Endothelial cell of umbilical vein (primary cell): Measurements from ENCODE around the gene SNX33. TPM values are rescaled to one million over a fixed set of nuclear protein-coding genes. Genes with fewer than 3 reads are reported as not detected.

ENCODE experiments used
- BruUV-seq: library from RNA; stranded (reverse); fragments of 400-500 nt; replicated peaks from 2 replicates; lab custom pipeline; 2021; lab: Mats Ljungman, UMichigan
- CTCF ChIA-PET: fragments of 300-600, 350-600 bp; sonication (Branson Sonifier 250); formaldehyde crosslinking; loops from one replicate; lab custom pipeline; 2021; ENCODE audit warnings: antibody characterized with exemption, inconsistent platforms; lab: Charles Lee
- POLR2A ChIA-PET: fragments of 300-600, 350-600 bp; sonication (Branson Sonifier 250); formaldehyde crosslinking; loops from one replicate; lab custom pipeline; 2021; ENCODE audit warnings: antibody characterized with exemption, inconsistent platforms; lab: Charles Lee
- DNase-seq: peaks from one replicate; pipeline ENCODE4 v3.0.0-alpha.2; 2011; ENCODE audit warnings: low read depth, low spot score
- FAIRE-seq: peaks from 2 replicates; lab custom pipeline; 2011; peaks lifted over from hg19 to GRCh38; lab: Jason Lieb, UNC
- H2AFZ ChIP-seq: 2 replicates; pipeline ENCODE4 v1.6.0; 2012; ENCODE audit warnings: low read depth, low read length, control low read depth, inconsistent platforms
- H3K27ac ChIP-seq: 2 replicates; pipeline ENCODE4 v1.5.1; 2011; ENCODE audit warnings: low read depth, mild to moderate bottlenecking, control low read depth, low read length, moderate library complexity; ENCODE audit not compliant: insufficient read depth
- H3K27me3 ChIP-seq, 2 experiments: 2 replicates each; pipeline versions ENCODE4 v1.6.0 to v1.6.1; 2011; ENCODE audit warnings: low read length in 2 of 2, mixed read lengths in 1 of 2; ENCODE audit not compliant: control insufficient read depth in 2 of 2, insufficient read depth in 2 of 2
- H3K36me3 ChIP-seq, 2 experiments: 2 replicates in 1 of 2; 3 replicates in 1 of 2; pipeline ENCODE4 v1.5.1; 2011; ENCODE audit warnings: low read length in 2 of 2, mild to moderate bottlenecking in 1 of 2, moderate library complexity in 1 of 2; ENCODE audit not compliant: control insufficient read depth in 2 of 2, insufficient read depth in 2 of 2; ENCODE audit errors: extremely low read depth in 1 of 2
- H3K4me1 ChIP-seq: 3 replicates; pipeline ENCODE4 v1.5.1; 2011; ENCODE audit warnings: mild to moderate bottlenecking, low read length; ENCODE audit not compliant: control insufficient read depth, insufficient read depth; ENCODE audit errors: extremely low read depth
- H3K4me2 ChIP-seq: 2 replicates; pipeline ENCODE4 v1.6.1; 2011; ENCODE audit warnings: low read length, control low read depth, mixed read lengths; ENCODE audit not compliant: insufficient read depth
- H3K4me3 ChIP-seq, 3 experiments: fragments of 200-600 bp in 1 of 3; sonication (generic), shearing (Covaris generic) in 1 of 3; replicated peaks in 1 of 3; 2 replicates each; pipeline ENCODE4 v1.5.1; 2011 to 2016; ENCODE audit warnings: control low read depth in 3 of 3, low read length in 3 of 3, mild to moderate bottlenecking in 2 of 3, inconsistent platforms in 1 of 3, low read depth in 1 of 3, moderate library complexity in 1 of 3; ENCODE audit not compliant: insufficient read depth in 1 of 3
- H3K79me2 ChIP-seq: 2 replicates; pipeline ENCODE4 v1.6.0; 2012; ENCODE audit warnings: low read length, inconsistent platforms; ENCODE audit not compliant: control insufficient read depth, insufficient read depth
- H3K9ac ChIP-seq: replicated peaks from 2 replicates; pipeline ENCODE3; 2011; ENCODE audit warnings: low read length, control low read depth; ENCODE audit not compliant: insufficient read depth; ENCODE audit errors: extremely low read depth
- H3K9me1 ChIP-seq: replicated peaks from 3 replicates; pipeline ENCODE4 v1.6.0; 2011; ENCODE audit warnings: mild to moderate bottlenecking, low read length; ENCODE audit not compliant: control insufficient read depth, insufficient read depth; ENCODE audit errors: extremely low read depth
- H3K9me3 ChIP-seq: replicated peaks from 2 replicates; pipeline ENCODE4 v1.5.1; 2012; ENCODE audit warnings: low read length, inconsistent platforms; ENCODE audit not compliant: control insufficient read depth, insufficient read depth
- H4K20me1 ChIP-seq: replicated peaks from 2 replicates; pipeline ENCODE3; 2011; ENCODE audit warnings: mild to moderate bottlenecking, low read length; ENCODE audit not compliant: control insufficient read depth, insufficient read depth; ENCODE audit errors: extremely low read depth
- CTCF ChIP-seq, 2 donors: IDR thresholded peaks; 1 replicate in 1 of 2; 2 replicates in 1 of 2; pipeline ENCODE4 v1.5.1; 2011; ENCODE audit warnings: low read length in 2 of 2, mild to moderate bottlenecking in 2 of 2, moderate library complexity in 2 of 2, control low read depth in 1 of 2, inconsistent platforms in 1 of 2, low read depth in 1 of 2; ENCODE audit not compliant: insufficient read depth in 1 of 2; ENCODE audit errors: extremely low read depth in 1 of 2
- EZH2 ChIP-seq: IDR thresholded peaks from 2 replicates; pipeline ENCODE4 v1.6.1; 2012; ENCODE audit warnings: borderline replicate concordance, low read depth, mild to moderate bottlenecking, moderate library complexity, low read length, inconsistent platforms; ENCODE audit not compliant: severe bottlenecking
- FOS ChIP-seq: IDR thresholded peaks from 2 replicates; pipeline ENCODE4 v1.6.1; 2011; ENCODE audit warnings: mild to moderate bottlenecking, low read length, moderate library complexity, borderline replicate concordance; ENCODE audit not compliant: insufficient read depth
- JUN ChIP-seq: IDR thresholded peaks from 2 replicates; pipeline ENCODE4 v1.6.1; 2011; ENCODE audit warnings: borderline replicate concordance, low read depth; ENCODE audit not compliant: insufficient read length, insufficient read depth
- POLR2AphosphoS5 ChIP-seq: IDR thresholded peaks from 2 replicates; pipeline ENCODE4 v1.6.1; 2012; ENCODE audit warnings: low read depth, mild to moderate bottlenecking, control low read depth, low read length, moderate library complexity; ENCODE audit not compliant: insufficient read depth
- dilution Hi-C: fragments of 300-500 bp; cut with MboI; formaldehyde crosslinking; loops from one replicate; pipeline ENCODE4 v1.15.0; 2019; ENCODE audit warnings: low sequenced_read_pairs; ENCODE audit not compliant: extremely low pct_ligation_motif_present
- intact Hi-C: fragments of 100-400 bp; cut with micrococcal nuclease; formaldehyde crosslinking; loops from one replicate; pipeline ENCODE4 v1.10.0; 2022
- polyA plus RNA-seq, 4 experiments: library from polyadenylated mRNA; depleted of rRNA in 3 of 4; stranded (reverse) in 3 of 4; unstranded in 1 of 4; fragments of >200 nt; gene quantifications; 2 replicates each; pipeline versions ENCODE4 v1.2.1 to v1.2.3, GENCODE V29; 2011 to 2012; ENCODE audit warnings: missing spikeins in 1 of 4
- total RNA-seq: library from RNA; stranded (reverse); gene quantifications from 2 replicates; pipeline ENCODE4 v1.2.3, GENCODE V29; 2021

The SNX33 gene
- total and polyA plus RNA-seq, 2 donors (not counting 3 experiments of a cell fraction or from before 2014, with no cell fraction given) = 7.9 to 12.6 TPM

GRCh38 chr15:75620841-75621391 lies 26.8 kb upstream of the SNX33 start:
- peak; percentile 92 for DNase-seq
- ChIA-PET POLR2A (interaction anchor here (0.7 to 1.1 kb wide), 2 partner anchors 19 to 65 kb away, joined by 3 to 6 read pairs; partner anchors contain the start of gene IMP3), CTCF (interaction anchor here (0.6 to 2.2 kb wide), 25 partner anchors 11 to 253 kb away, joined by 3 to 32 read pairs (median 4); partner anchors contain the start of genes IMP3, PTPN9 and SNX33)
- peak; percentile 92 for FAIRE-seq
- Histone ChIP-seq H3K27ac (peak overlapping the region; percentile 87), H3K79me2 (no peaks in the 10 kb centered on the region), H3K4me1 (peaks cover 19% of the 10 kb centered on the region), H3K9me1 (no peaks in the 10 kb centered on the region), H3K4me2 (peak overlapping the region; percentile 78), H3K9ac (peak overlapping the region; percentile 74), H3K9me3 (no peaks in the 10 kb centered on the region), H4K20me1 (no peaks in the 10 kb centered on the region), H2AFZ (peak overlapping the region; percentile 71), H3K36me3 (peaks cover 5 to 11% of the 10 kb centered on the region in 2 experiments), H3K27me3 (no peaks in the 10 kb centered on the region), H3K4me3 (peak overlapping the region in 1 of 3 experiments; percentile 50)
- dilution Hi-C loops (no loop called here), intact Hi-C loops (loop anchor here (1.0 kb wide), 1 partner anchor 17 kb away; no protein-coding TSS in a partner anchor)
- TF ChIP-seq EZH2 (no peak), JUN (peak; percentile 68), POLR2AphosphoS5 (no peak), FOS (peak; percentile 68), CTCF (IDR thresholded peaks at IDR 0.05; ENCODE audit: extremely low read depth in 1 of 2, insufficient read depth in 1 of 2, low read depth in 1 of 2, low read length in 2 of 2) (peak in 1 of 2 donors; percentile 26)
- BruUV-seq = no TSS peak
